Neural progenitor cell (in vitro differentiated cells): ENCODE data around the gene CDH18.

ENCODE experiments used
- CTCF ChIP-seq: fragments of 200-600 bp; sonication (generic); IDR thresholded peaks from 2 replicates; pipeline ENCODE4 v1.5.1; 2017; ENCODE audit warnings: antibody characterized with exemption, mild to moderate bottlenecking
- EZH2 ChIP-seq: fragments of 200-600 bp; sonication (generic); IDR thresholded peaks from 2 replicates; pipeline ENCODE4 v1.6.1; 2017; ENCODE audit warnings: antibody characterized with exemption, mild to moderate bottlenecking, moderate library complexity
- EZH2phosphoT487 ChIP-seq: fragments of 200-600 bp; sonication (generic); IDR thresholded peaks from 2 replicates; pipeline ENCODE4 v1.6.1; 2017; ENCODE audit warnings: antibody characterized with exemption

GRCh38 chr5:19891658-19892057 is 96.3 kb downstream of the CDH18 start:
- TF ChIP-seq EZH2 = no peak
- no peak for TF ChIP-seq CTCF
- TF ChIP-seq EZH2phosphoT487 = no peak
